Measurements from ENCODE around the gene CFDP1.

DNA sequence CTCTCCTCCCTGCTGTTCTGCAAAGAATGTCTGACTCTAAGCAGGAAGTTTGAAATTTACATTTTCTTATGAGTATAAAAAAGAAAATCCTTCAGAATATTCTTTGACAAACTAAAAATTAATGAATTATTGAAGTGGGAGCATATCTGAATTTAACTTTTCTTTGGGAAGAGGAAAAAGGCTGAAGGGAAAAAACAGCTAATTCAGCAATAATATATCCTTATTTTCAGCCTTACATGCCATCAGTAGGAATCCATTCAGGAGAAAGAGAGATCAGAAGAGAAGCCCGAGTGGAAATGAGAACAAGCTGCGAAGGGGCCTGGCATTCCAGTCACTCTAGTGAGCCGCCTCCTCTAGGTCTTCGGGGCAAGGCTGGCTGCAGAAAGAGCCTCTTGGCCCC, 140.1 kb downstream of the CFDP1 start:
- TF ChIP-seq CTCF (IDR thresholded peaks at IDR 0.05) (no peak), RAD21 (conservative IDR thresholded peaks at IDR 0.05 in 1 of 2, IDR thresholded peaks at IDR 0.05 in 1 of 2) (no peak), POLR2A (IDR thresholded peaks at IDR 0.05; ENCODE audit: low read length) (no peak), E2F6 (IDR thresholded peaks at IDR 0.05; ENCODE audit: borderline replicate concordance, low read depth) (no peak), EP300 (IDR thresholded peaks at IDR 0.05) (no peak), HOXA7 (CRISPR knock-in tag; IDR thresholded peaks at IDR 0.05) (no peak), USF2 (IDR thresholded peaks at IDR 0.05) (no peak), ESRRA (IDR thresholded peaks at IDR 0.05; ENCODE audit: borderline replicate concordance, low read length) (no peak), MAFK (IDR thresholded peaks at IDR 0.05; ENCODE audit: partially characterized antibody) (peak; percentile 75)
